HG03135 (cell line): Measurements from ENCODE around the gene PDCD11.

ENCODE experiments used
- ATAC-seq: cut with Tn5 transposase; IDR thresholded peaks from one replicate; pipeline ENCODE4 v1.9.1; 2021; ENCODE audit warnings: mild to moderate bottlenecking, moderate library complexity; ENCODE audit not compliant: unreplicated experiment

PDCD11 gene

DNA sequence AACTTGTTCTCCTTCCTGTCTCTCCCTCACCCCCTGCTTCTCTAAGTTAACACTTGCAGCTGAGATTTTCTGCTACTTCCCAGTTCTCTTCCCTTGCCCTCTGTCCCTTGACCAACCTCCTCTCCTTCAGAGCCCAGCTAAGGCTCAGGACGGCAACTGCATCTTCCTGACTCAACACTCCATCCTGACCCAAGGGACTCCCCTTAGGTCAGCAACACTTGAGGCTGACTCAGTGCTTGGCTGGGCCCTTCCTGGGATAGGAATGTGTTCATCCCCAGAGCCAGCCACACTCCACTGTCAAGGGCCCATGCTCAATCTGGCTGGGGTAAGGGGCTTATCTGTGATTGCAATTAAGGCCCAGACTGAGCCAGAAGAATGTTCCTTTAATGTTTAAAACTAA is 52.3 kb downstream of the PDCD11 start:
- no peak for ATAC-seq

DNA sequence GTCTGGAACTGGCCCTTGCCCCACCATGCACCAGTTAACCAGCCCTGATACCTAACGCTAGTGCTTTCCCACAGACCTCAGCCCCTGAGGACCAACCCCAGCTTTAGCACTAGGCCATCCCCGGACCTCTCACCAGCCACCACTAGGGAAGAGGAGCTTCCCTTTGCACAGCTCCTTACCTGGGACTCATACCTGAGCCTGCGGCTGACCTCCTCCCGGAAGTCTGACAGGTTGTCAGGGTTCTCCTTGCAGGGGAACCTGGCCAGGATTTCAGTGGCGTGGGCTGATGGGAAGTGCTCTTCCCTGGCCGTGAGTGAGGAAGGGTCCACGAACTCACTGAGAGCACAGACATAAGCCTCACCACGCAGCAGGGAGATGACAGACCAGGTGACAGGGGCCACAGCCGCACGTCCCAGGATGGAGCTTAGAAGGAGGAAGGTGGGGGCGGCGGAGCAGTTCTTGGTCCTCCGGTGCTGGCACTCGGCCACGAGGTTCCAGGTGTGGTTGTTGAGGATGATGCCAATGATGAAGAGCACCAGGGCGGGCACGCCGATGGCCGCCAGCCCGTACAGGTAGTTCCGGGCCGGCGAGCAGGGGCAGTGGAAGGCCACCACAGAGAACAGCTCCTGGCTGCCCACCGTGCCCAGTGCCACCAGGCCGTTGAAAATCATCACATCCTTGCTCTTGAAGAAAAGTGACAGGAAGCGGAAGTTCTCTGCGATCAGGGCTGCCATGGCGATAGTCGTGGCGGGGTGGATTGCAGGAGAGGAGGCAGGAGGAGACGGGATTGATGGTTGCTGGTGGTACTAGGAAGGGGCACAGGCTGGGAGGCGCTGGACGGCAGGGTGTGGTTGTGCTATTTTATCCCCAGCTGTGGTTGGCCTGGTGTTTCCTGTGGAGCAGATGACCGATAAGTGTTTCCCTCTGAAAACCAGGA is 53.0 kb downstream of the PDCD11 start:
- ATAC-seq = no peak

DNA sequence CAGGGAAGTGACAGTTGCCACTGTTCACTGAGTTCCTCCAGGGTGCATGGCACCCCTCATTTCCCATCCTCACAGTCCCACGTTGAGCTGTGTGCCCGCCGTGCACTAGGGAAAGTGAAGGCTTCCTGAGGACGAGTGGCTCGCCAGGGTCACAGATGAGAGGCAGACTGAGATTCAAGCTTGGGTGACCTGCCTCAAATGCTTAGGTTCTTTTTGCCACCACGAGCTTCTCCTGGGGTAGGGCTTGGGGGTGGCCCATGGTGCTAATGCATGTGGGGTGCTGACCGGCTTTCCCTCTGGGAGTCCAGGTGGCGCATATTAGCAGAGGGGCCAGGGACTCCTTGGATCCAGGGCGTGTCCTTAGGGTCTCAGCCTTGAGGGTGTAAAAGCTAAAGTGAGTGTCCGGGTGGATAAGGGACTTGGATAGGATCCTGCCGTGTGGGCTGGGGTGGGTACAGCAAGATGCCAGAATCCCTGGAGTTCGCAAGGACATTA is 53.8 kb downstream of the PDCD11 start:
- ATAC-seq = no peak

DNA sequence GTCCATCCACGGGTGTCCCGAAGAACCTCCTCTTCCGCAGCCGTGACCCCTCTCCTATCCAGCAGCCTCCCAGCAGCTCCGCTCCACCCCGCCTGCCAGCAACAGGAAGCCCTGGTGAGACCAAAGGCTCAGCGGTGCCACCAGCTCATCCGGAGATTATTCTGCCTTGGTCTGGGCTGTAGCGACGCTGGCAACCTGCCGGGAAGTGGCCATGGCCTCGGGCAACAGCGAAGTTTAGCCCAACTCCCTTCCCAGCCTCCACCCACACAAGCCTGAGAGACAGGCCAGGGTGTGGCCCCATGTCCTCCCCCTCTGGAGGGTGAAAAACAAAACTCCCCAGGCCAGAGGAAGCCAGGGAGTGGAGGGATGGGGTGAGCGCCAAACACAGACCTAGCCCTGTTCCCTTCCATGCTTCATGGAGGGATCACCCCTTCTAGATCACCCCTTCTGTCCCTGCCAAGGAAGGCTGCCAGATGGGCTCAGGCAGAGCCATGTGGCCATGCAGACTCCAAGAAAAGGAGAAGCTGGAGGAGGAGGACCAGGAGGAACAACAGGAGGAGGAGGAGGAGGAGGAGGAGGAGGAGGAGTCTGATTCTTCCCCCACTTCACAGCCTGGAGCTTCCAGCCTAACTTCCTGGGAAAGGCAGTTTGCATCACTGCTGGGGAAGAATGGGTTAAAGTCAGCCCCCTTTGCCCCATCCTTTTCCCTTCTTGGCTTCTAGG is 54.8 kb downstream of the PDCD11 start:
- no peak for ATAC-seq

GRCh38 chr10:103451831-103452505 is 55.5 kb downstream of the PDCD11 start, which contains the start of gene CALHM2:
Gene CALHM2, minus strand, starts transcription at chr10:103452370. Its CDS starts 2,429 bp downstream, at chr10:103449941.
- ATAC-seq = peak; percentile 70

DNA sequence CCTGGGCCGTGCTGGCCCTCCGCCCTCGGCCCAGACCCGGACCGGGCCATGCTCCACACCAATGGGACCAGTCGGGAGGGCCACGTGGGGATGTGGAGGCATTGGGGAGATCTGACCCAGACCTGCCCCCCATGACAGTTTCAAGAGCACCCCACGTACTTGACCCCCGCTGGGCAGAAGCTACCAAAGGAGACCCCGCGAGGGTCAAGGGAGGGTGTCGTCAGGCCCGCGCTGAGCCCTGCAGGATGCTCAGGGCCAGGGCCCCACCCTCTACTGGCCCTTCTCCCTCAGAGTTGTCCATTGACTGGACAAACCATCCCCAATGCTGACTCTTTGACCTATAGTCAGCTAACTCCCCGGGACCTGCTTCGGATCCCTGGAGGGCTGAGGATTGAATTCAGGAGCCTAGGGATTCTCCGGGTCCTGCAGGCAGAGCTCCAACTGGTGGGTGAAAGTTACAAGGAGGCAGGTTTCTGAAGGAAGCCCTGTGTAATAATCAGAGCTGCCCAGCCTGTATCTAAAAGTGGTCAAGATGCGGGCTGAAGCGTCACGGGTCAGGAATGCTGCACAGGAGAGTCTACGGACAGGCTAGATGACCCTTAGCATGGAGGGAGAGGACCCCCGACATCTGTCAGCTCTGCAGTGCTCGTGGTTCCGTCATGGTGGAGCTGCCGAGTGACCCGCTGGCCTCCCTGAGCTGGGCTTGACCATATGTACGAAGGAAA is 56.2 kb downstream of the PDCD11 start:
- no peak for ATAC-seq

DNA sequence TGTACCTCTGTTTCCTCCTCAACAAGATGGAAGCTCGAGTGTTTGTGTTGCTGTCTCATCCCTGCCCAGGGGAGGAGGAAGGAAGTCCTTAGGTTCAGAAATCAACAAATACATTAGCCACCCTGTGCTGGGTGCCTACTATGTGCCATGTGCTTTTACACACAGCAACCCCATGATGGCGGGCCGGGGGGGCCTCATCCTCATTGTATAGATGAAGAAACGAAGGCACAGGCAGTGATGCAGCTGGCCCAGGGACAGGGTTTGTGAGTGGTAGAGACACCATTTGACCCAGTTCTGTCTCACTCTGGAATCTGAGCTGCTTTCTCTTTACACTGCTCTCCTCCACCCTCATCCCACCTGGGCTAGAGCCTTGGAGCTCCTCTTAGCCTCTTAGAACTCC is 57.6 kb downstream of the PDCD11 start:
- ATAC-seq = no peak

- ATAC-seq = no peak
Measured at GRCh38 chr10:103455235-103455634, 58.8 kb downstream of the PDCD11 start.

- no peak for ATAC-seq
Measured at GRCh38 chr10:103456074-103456660, 59.7 kb downstream of the PDCD11 start.

DNA sequence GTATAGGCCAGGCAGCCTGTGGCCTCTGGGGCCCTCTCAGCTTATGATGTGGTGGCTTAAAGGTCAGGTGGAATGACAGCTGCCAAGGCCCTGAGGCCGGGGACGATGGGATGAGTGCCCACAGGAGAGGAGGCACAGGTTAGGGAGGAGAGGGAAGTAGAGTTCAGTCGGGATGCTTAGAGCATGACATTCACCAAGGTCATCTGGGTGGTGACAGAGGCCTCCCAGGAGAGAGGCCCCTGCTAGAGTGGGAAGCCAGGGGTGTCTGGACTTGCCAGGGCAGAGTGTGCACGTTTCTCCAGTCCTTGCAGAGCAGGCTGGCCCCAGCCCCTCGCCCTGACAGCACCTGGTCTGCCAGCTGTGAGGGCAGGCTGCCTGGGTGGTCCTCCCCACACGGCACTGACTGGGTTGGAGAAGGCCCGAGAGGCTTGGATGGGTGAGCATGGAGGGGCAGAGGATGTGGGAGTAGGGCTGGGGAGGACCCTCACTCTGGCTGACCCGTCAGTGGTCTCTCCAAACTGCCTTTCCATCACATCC is 60.8 kb downstream of the PDCD11 start:
- ATAC-seq = no peak

DNA sequence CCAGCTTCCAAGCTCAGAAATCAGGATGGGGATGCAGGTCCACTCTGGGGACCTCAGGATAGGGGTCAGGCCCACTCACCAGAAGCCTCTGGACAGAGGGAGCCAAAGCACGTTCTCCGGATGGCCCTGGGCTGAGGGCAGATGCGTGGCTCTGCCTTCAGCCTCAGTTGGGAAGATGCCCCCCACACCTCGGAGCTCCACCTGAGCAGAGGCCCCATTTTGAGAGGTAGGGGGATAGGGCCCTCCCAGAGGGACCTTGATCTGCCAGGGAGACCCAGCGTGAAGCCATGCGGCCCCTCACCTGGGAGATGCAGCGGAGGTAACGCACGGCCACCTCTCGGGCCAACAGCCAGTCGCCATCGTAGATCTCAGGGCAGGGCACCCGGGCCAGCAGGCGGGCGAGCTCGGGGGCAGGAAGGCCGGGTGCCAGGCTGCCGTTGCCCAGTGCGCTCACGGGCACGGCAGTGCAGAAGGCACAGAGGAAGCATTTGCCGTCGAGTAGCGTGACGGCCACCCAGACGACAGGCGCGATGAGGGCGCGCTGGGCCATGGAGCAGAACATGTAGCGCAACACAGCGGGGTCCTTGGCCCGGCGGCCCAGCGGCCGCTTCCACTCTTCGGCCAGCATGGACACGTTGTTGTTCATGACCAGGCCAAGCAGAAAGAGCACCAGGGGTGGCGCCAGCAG is 61.6 kb downstream of the PDCD11 start:
- no peak for ATAC-seq

- peak; percentile 60 for ATAC-seq
Measured at GRCh38 chr10:103458720-103459119, 62.3 kb downstream of the PDCD11 start, which contains the start of gene CALHM1. Gene CALHM1, minus strand, starts transcription at chr10:103458900. Its CDS starts 149 bp downstream, at chr10:103458751.

DNA sequence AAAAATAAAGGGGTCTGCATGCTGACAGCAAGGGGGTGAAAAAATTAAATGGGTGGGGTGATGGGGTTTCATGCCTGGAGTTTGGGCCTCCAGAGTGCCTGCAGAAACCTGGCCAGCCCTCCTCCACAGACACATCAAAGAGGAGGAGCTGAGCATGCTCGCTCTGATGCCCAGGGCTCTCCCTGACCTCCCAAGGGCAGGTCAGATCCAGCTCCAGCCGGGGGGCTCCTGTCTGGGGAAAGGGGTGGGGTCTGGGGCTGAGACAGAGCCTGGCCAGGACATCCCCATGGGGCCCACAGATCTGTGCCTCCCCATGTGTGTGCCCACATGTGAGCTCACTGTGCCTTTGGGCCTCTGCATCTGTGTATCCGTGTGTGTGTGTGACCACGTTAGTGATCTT is 63.2 kb downstream of the PDCD11 start:
- ATAC-seq = no peak

DNA sequence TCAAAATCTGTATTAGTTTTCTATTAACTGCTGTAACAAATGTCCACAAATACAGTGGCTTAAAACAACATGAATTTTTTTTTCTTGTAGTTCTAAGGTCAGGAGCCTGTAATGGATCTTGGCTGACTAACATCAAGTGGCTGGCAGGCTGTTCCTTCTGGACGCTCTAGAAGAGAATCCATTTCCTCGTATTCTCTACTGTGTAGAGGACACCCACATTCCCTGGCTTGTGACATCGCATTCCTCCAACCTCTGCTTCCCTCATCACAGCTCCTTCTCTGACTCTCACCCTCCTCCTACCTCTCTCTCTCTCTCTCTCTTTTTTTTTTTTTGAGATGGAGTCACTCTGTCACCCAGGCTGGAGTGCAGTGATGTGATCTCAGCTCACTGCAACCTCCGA is 67.1 kb downstream of the PDCD11 start:
- ATAC-seq = no peak

DNA sequence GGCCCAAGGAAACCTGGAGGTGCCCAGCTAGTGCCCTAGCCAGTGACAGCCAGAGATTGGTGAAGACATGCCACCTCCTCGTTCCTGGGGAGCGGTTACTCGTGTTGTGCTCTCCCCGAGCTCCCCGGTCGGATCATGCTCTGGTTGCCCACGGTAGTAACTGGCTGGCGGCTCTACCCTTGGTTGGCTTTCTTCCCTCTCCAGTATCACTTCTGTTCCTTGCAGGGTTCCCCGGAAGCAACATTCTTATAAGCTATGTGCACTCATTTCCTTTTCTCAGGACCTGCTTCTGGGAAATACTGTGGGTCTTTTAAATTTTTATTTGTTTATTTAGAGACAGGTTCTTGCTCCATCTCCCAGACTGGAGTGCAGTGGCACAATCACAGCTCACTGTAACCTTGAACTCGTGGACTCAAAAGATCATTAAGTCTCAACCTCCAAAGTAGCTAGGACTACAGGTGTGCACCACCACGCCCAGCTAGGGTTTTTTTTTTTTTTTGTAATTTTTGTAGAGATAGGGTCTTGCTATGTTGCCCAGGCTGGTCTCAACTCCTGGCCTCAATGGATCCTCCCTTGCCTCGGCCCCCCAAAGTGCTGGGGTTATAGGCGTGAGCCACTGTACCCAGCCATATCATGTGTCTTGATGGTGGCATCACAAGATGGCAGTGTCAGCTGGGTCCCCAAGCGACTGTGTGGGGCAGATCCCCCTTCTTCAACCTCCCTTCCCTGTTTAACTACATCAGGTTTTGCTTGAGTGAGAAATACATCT is 69.2 kb downstream of the PDCD11 start:
- no peak for ATAC-seq

DNA sequence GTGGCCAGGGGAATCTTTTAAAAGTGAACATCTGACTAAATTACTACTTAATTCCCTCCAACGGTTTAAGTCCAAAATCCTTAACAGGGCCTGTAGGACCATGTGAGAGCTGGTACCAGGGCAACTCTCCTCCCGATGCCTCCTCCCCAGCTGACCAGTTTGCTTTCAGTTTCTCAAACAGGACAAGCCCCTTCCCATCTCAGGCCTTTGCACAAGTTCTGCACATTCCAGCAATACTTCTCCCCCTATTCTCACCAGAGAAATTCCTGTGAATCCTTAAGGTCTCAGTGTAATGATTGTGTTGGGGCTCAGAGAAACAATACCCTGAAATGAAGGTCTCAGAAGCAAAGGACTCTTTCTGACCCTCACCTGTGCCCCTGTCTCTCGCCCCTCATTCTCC is 70.3 kb downstream of the PDCD11 start:
- no peak for ATAC-seq

DNA sequence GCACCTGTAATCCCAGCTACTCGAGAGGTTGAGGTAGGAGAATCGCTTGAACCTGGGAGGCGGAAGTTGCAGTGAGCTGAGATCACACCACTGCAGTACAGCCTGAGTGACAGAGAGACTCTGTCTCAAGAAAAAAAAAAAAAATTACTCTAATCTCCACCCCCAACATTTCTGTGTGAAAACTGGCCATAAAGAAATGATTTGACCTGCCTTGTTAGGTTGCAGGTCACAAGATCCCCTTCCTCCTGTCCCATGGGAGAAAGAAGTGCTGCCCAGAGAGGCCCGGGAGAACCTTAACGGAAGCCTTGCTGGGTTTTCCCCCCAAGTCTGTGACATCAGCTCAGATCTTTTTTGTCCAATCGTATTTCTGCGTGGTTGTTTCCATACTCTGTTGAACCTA is 71.0 kb downstream of the PDCD11 start:
- no peak for ATAC-seq

DNA sequence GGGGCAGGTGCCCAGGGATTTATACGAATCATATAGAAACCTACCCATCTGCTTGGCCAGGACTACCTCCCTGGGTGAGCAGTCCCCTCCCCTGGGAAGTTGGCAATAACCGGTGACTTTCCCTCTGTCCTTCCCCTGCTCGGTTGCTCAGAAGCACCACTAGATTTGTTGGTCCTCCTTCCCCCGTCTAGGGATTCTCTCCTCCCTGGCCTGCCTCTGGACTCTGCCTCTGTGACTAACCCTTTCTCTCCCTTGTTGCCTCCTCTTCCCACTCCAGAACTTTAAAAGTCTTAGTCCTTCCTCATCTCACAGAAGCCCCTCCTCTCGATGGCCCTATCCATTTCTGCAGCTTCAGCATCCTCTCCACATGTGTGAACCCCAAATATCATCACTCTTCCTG is 72.8 kb downstream of the PDCD11 start:
- no peak for ATAC-seq
